Measurements from ENCODE around the gene TAF4B.

DNA sequence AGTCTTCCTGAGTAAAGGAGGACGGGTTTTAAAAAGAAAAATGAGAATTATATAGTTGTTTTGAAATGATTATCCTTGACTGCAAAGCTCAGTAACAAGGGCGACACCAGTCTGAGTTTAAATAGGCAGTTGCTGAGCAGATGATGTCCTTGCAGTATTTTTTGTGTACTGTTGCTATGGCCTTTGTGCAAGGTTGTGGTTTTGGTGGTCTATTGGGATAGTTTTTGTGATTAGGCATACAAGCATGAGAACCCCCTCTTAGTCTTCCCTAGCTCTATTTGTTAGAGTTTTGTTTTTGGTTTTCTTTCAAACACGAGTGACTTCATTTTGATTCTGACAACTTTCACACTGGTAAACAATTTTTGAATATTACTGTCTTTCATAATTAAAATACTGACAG, 64.1 kb downstream of the TAF4B start:
- TF ChIP-seq EZH2 (IDR thresholded peaks at IDR 0.05; ENCODE audit: borderline replicate concordance, low read length), result no peak
- TF ChIP-seq, protein P1, sequence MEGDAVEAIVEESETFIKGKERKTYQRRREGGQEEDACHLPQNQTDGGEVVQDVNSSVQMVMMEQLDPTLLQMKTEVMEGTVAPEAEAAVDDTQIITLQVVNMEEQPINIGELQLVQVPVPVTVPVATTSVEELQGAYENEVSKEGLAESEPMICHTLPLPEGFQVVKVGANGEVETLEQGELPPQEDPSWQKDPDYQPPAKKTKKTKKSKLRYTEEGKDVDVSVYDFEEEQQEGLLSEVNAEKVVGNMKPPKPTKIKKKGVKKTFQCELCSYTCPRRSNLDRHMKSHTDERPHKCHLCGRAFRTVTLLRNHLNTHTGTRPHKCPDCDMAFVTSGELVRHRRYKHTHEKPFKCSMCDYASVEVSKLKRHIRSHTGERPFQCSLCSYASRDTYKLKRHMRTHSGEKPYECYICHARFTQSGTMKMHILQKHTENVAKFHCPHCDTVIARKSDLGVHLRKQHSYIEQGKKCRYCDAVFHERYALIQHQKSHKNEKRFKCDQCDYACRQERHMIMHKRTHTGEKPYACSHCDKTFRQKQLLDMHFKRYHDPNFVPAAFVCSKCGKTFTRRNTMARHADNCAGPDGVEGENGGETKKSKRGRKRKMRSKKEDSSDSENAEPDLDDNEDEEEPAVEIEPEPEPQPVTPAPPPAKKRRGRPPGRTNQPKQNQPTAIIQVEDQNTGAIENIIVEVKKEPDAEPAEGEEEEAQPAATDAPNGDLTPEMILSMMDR (IDR thresholded peaks at IDR 0.05; ENCODE audit: low read length), result no peak

Data from OCI-LY1 (cell line).